IPS-18a (cell line): ENCODE results near the gene TEN1.
"Not testable (repeated sequence)": the region's sequence is repeated elsewhere in the genome, so short reads cannot be mapped to it uniquely, and the experiment has no call there.

Experiments used
- H3K27ac ChIP-seq: one replicate; pipeline ENCODE4 v1.5.1; 2013; ENCODE audit warnings: low read length
- H3K27me3 ChIP-seq: one replicate; pipeline ENCODE4 v1.6.1; 2013; ENCODE audit warnings: mild to moderate bottlenecking, low read length; ENCODE audit not compliant: control insufficient read depth, insufficient read depth
- H3K36me3 ChIP-seq: one replicate; pipeline ENCODE4 v1.6.1; 2013; ENCODE audit warnings: low read depth, low read length; ENCODE audit not compliant: control insufficient read depth
- H3K4me1 ChIP-seq: one replicate; pipeline ENCODE4 v1.6.1; 2013; ENCODE audit warnings: low read depth, low read length; ENCODE audit not compliant: control insufficient read depth
- H3K4me3 ChIP-seq: one replicate; pipeline ENCODE4 v1.5.1; 2013; ENCODE audit warnings: low read length
- H3K9ac ChIP-seq: one replicate; pipeline ENCODE4 v1.6.1; 2013; ENCODE audit warnings: mild to moderate bottlenecking, low read length, moderate library complexity
- H3K9me3 ChIP-seq: one replicate; pipeline ENCODE4 v1.6.1; 2013; ENCODE audit warnings: low read depth, low read length; ENCODE audit not compliant: control insufficient read depth

The TEN1 gene

DNA sequence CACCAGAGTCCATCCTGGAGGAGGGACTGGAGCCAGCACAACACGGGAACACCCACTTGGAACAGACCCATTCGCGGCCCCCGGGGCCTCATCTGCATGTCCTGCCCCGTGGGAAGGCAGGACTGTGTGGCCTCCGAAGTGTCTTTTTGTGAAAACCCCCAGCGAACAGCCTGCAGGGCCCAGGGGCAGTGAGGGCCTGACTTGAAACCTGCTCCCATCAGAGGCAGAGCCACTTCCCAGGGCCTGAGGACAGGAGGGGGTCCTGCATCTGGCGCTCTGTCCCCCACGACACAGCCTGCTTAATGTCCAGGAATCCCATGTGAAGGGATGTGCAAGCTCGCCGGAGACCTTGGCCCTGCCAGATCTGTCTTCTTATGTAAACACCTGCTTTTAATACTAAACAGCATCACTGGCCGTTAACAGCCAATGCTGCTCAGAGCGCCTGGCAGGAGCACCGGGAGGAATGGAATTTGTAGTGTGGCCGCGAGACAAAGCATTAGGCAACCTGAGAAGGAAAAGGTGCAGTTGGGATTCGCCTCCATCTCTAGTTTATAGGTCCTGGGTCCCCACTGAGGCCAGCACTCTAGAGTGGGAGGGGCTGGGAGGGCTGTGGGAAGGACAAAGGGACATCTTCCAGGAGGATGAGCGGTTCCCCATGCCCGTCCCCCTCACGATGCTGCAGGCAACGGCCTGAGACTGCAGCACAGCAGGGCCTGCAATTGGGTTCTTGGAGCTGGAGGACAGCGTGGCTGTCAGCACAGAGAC lies 57.6 kb downstream of the TEN1 start:
- Histone ChIP-seq H3K4me1 (peaks cover 17% of the 10 kb centered on the region), H3K27ac (no peak overlapping the region), H3K9ac (no peak overlapping the region), H3K27me3 (no peaks in the 10 kb centered on the region), H3K4me3 (no peak overlapping the region), H3K36me3 (peaks cover 29% of the 10 kb centered on the region), H3K9me3 (no peaks in the 10 kb centered on the region)

GRCh38 chr17:76038050-76038449 lies 59.0 kb downstream of the TEN1 start:
- no peak overlapping the region for H3K9ac ChIP-seq
- H3K4me3 ChIP-seq = no peak overlapping the region
- H3K4me1 ChIP-seq = peaks cover 17% of the 10 kb centered on the region
- H3K36me3 ChIP-seq = peaks cover 35% of the 10 kb centered on the region
- H3K27ac ChIP-seq = no peak overlapping the region
- H3K27me3 ChIP-seq = no peaks in the 10 kb centered on the region
- no peaks in the 10 kb centered on the region for H3K9me3 ChIP-seq

GRCh38 chr17:76039121-76039520 lies 60.1 kb downstream of the TEN1 start:
- H3K4me3 ChIP-seq = no peak overlapping the region

GRCh38 chr17:76040376-76040775 lies 61.3 kb downstream of the TEN1 start:
- peaks cover 17% of the 10 kb centered on the region for H3K4me1 ChIP-seq
- peaks cover 58% of the 10 kb centered on the region for H3K36me3 ChIP-seq
- no peak overlapping the region for H3K9ac ChIP-seq
- no peak overlapping the region for H3K27ac ChIP-seq
- no peaks in the 10 kb centered on the region for H3K27me3 ChIP-seq
- H3K9me3 ChIP-seq = no peaks in the 10 kb centered on the region
- H3K4me3 ChIP-seq = no peak overlapping the region

More at GRCh38 chr17:76039121-76039520, 60.1 kb downstream of the TEN1 start:
- Histone ChIP-seq H3K9ac (no peak overlapping the region), H3K4me1 (peaks cover 17% of the 10 kb centered on the region), H3K27ac (no peak overlapping the region), H3K27me3 (no peaks in the 10 kb centered on the region), H3K9me3 (no peaks in the 10 kb centered on the region), H3K36me3 (peaks cover 46% of the 10 kb centered on the region)

GRCh38 chr17:76042868-76043267 lies 63.8 kb downstream of the TEN1 start:
- H3K36me3 ChIP-seq = peaks cover 78% of the 10 kb centered on the region

DNA sequence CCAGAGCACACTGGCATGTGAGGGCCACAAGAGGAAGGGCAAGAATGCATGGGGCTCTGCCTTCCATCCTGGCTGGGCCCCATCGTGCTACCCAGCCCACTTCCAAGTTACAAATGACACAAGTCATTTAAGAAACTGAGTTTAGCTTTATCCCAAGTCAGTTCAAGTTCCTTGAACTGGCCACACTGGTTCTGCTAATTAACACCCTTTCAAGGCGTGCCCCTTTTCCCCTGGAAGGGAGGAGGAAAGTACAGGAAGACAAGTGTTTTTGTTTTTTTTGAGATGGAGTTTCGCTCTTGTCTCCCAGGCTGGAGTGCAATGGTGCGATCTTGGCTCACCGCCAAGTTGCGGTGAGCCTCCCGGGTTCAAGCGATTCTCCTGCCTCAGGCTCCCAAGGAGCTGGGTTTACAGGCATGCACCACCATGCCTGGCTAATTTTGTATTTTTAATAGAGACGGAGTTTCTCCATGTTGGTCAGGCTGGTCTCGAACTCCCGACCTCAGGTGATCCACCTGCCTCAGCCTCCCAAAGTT lies 65.5 kb downstream of the TEN1 start:
- H3K27me3 ChIP-seq, H3K27ac ChIP-seq, H3K9me3 ChIP-seq, H3K9ac ChIP-seq, H3K4me3 ChIP-seq: not testable (repeated sequence)
- H3K4me1 ChIP-seq = peaks cover 10% of the 10 kb centered on the region
- peaks cover 80% of the 10 kb centered on the region for H3K36me3 ChIP-seq

More at GRCh38 chr17:76042868-76043267, 63.8 kb downstream of the TEN1 start:
- H3K4me3 ChIP-seq, H3K27ac ChIP-seq, H3K9ac ChIP-seq, H3K9me3 ChIP-seq, H3K27me3 ChIP-seq: not testable (repeated sequence)
- peaks cover 10% of the 10 kb centered on the region for H3K4me1 ChIP-seq

DNA sequence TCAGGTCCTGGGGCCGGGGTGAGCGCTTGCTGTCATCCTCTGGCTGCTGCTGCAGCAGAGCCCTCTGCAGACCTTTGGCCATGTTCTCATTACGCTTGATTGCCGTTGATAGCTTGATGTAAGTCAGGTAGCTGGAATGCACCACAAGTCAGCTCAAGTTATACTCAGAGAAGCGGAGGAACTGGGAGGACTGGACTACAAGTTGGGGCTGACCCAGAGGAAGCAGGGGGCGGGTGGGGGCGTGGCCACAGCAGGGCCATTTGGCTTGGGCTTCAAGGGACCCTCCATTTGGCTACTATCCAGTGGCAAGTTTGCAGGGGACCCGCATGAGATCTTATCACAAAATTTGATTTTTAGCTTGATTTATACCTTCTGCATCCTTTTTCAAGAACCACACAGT lies 67.0 kb downstream of the TEN1 start:
- peaks cover 79% of the 10 kb centered on the region for H3K36me3 ChIP-seq

GRCh38 chr17:76048025-76048605 lies 69.1 kb downstream of the TEN1 start:
- Histone ChIP-seq H3K9me3 (no peaks in the 10 kb centered on the region), H3K36me3 (peaks cover 71% of the 10 kb centered on the region), H3K27ac (no peak overlapping the region), H3K27me3 (no peaks in the 10 kb centered on the region), H3K9ac (no peak overlapping the region), H3K4me1 (no peaks in the 10 kb centered on the region), H3K4me3 (no peak overlapping the region)

More for the DNA sequence above, 67.0 kb downstream of the TEN1 start:
- Histone ChIP-seq H3K4me3 (no peak overlapping the region), H3K9ac (no peak overlapping the region), H3K9me3 (no peaks in the 10 kb centered on the region), H3K27me3 (no peaks in the 10 kb centered on the region), H3K4me1 (peaks cover 3% of the 10 kb centered on the region), H3K27ac (no peak overlapping the region)

DNA sequence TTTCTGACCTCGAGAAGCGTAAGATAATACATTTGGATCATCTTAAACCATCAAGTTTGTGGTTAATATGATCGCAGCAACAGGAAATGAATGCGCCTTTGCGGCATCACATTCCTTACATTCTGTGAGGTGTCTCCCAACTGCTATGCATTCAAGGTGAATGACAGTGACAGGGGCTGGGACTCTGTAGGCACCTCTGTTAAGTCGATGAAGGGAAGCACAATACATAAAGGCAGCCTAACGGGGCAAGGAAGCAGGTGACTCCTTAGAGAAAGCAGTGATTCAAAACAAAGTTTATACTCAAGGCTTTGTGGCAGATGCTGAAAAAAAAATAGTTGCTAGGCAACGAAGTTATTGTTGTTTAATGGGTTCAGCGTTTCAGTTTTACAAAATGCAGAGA lies 69.7 kb downstream of the TEN1 start:
- no peaks in the 10 kb centered on the region for H3K27me3 ChIP-seq
- no peak overlapping the region for H3K27ac ChIP-seq
- no peaks in the 10 kb centered on the region for H3K4me1 ChIP-seq
- peaks cover 69% of the 10 kb centered on the region for H3K36me3 ChIP-seq
- no peak overlapping the region for H3K9ac ChIP-seq
- no peak overlapping the region for H3K4me3 ChIP-seq
- H3K9me3 ChIP-seq = no peaks in the 10 kb centered on the region

- Histone ChIP-seq H3K9ac (no peak overlapping the region), H3K9me3 (no peaks in the 10 kb centered on the region), H3K27me3 (no peaks in the 10 kb centered on the region), H3K27ac (no peak overlapping the region), H3K4me3 (no peak overlapping the region), H3K4me1 (no peaks in the 10 kb centered on the region), H3K36me3 (peaks cover 69% of the 10 kb centered on the region)
These were observed 70.2 kb downstream of the TEN1 start for GRCh38 chr17:76049239-76049638.

- H3K36me3 ChIP-seq = peaks cover 61% of the 10 kb centered on the region
- H3K27ac ChIP-seq = no peak overlapping the region
- no peak overlapping the region for H3K4me3 ChIP-seq
- H3K4me1 ChIP-seq = no peaks in the 10 kb centered on the region
- H3K27me3 ChIP-seq = no peaks in the 10 kb centered on the region
- H3K9me3 ChIP-seq = no peaks in the 10 kb centered on the region
- no peak overlapping the region for H3K9ac ChIP-seq
These were observed 70.9 kb downstream of the TEN1 start for GRCh38 chr17:76049836-76050537.
